HEK293 (cell line): ENCODE data around the gene MRPS27.

Experiments used
- IKZF3 ChIP-seq: fragments of 450-650 bp; IDR thresholded peaks from 2 replicates; pipeline ENCODE4 v1.5.0; 2018; ENCODE audit warnings: missing biosample characterization, mild to moderate bottlenecking, missing genetic modification characterization, moderate library complexity
- KLF8 ChIP-seq: fragments of 450-650 bp; formaldehyde crosslinking; IDR thresholded peaks from 2 replicates; pipeline ENCODE4 v1.5.1; 2016; ENCODE audit warnings: missing biosample characterization, missing genetic modification characterization
- ZBTB1 ChIP-seq: fragments of 450-650 bp; formaldehyde crosslinking; IDR thresholded peaks from 2 replicates; pipeline ENCODE4 v1.5.1; 2016; ENCODE audit warnings: missing biosample characterization, missing genetic modification characterization
- ZFP41 ChIP-seq: fragments of 450-650 bp; formaldehyde crosslinking; IDR thresholded peaks from 2 replicates; pipeline ENCODE4 v1.5.1; 2016; ENCODE audit warnings: missing biosample characterization, missing genetic modification characterization, borderline replicate concordance
- ZNF114 ChIP-seq: fragments of 450-650 bp; formaldehyde crosslinking; IDR thresholded peaks from 2 replicates; pipeline ENCODE4 v1.5.0; 2017; ENCODE audit warnings: missing biosample characterization, missing genetic modification characterization
- ZNF16 ChIP-seq: fragments of 450-650 bp; formaldehyde crosslinking; IDR thresholded peaks from 2 replicates; pipeline ENCODE4 v1.5.1; 2016; ENCODE audit warnings: low read depth, missing biosample characterization, missing genetic modification characterization
- ZNF248 ChIP-seq: fragments of 450-650 bp; formaldehyde crosslinking; IDR thresholded peaks from 2 replicates; pipeline ENCODE4 v1.5.1; 2017; ENCODE audit warnings: missing biosample characterization, missing genetic modification characterization
- ZNF416 ChIP-seq: fragments of 450-650 bp; formaldehyde crosslinking; IDR thresholded peaks from 2 replicates; pipeline ENCODE4 v1.5.1; 2016; ENCODE audit warnings: missing biosample characterization, missing genetic modification characterization
- ZNF501 ChIP-seq: fragments of 450-650 bp; formaldehyde crosslinking; IDR thresholded peaks from 2 replicates; pipeline ENCODE4 v1.5.1; 2016; ENCODE audit warnings: missing biosample characterization, missing genetic modification characterization
- ZNF610 ChIP-seq: fragments of 450-650 bp; formaldehyde crosslinking; IDR thresholded peaks from 2 replicates; pipeline ENCODE4 v1.5.1; 2016; ENCODE audit warnings: missing biosample characterization, missing genetic modification characterization, borderline replicate concordance
- TF ChIP-seq, protein P1 (sequence below): fragments of 450-650 bp; formaldehyde crosslinking; IDR thresholded peaks from 2 replicates; pipeline ENCODE4 v1.5.1; 2016; ENCODE audit warnings: missing biosample characterization, missing genetic modification characterization
- TF ChIP-seq, protein P2 (sequence below): fragments of 450-650 bp; formaldehyde crosslinking; optimal IDR thresholded peaks from 2 replicates; pipeline ENCODE3; 2016; ENCODE audit warnings: missing biosample characterization, mild to moderate bottlenecking, missing genetic modification characterization
- TF ChIP-seq, protein P3 (sequence below): IDR thresholded peaks from 2 replicates; pipeline ENCODE4 v1.6.1; 2011; ENCODE audit warnings: mild to moderate bottlenecking, low read depth, low read length, borderline replicate concordance

DNA sequence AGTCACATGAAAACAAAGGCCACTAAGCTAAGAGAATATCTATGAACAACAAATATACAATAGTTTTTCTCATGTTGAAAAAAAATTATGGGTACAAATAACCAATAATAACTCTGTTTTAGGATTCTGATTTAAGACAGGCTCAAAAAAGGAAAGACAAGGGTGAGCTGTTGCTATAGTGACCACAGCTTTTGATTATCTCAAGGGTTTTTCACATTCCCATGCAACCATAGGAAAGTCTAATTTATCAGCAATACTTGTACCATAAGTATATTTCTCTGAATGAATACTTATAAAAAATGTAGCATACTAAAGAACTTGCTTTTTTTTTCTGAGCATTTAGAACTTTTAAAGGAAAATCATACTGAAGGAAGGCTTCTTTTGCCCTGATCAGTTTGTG, 68.0 kb downstream of the MRPS27 start:
- TF ChIP-seq ZFP41 (tag by site-specific recombination) (no peak), ZNF610 (tag by site-specific recombination) (no peak), ZNF248 (tag by site-specific recombination) (no peak), ZNF416 (no peak), ZBTB1 (no peak), ZNF501 (tag by site-specific recombination) (no peak), ZNF114 (tag by site-specific recombination) (no peak), ZNF16 (tag by site-specific recombination) (no peak), KLF8 (tag by site-specific recombination) (no peak), IKZF3 (tag by site-specific recombination) (no peak)
- TF ChIP-seq, protein P1, sequence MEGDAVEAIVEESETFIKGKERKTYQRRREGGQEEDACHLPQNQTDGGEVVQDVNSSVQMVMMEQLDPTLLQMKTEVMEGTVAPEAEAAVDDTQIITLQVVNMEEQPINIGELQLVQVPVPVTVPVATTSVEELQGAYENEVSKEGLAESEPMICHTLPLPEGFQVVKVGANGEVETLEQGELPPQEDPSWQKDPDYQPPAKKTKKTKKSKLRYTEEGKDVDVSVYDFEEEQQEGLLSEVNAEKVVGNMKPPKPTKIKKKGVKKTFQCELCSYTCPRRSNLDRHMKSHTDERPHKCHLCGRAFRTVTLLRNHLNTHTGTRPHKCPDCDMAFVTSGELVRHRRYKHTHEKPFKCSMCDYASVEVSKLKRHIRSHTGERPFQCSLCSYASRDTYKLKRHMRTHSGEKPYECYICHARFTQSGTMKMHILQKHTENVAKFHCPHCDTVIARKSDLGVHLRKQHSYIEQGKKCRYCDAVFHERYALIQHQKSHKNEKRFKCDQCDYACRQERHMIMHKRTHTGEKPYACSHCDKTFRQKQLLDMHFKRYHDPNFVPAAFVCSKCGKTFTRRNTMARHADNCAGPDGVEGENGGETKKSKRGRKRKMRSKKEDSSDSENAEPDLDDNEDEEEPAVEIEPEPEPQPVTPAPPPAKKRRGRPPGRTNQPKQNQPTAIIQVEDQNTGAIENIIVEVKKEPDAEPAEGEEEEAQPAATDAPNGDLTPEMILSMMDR (tag by site-specific recombination) = no peak
- TF ChIP-seq, protein P2, sequence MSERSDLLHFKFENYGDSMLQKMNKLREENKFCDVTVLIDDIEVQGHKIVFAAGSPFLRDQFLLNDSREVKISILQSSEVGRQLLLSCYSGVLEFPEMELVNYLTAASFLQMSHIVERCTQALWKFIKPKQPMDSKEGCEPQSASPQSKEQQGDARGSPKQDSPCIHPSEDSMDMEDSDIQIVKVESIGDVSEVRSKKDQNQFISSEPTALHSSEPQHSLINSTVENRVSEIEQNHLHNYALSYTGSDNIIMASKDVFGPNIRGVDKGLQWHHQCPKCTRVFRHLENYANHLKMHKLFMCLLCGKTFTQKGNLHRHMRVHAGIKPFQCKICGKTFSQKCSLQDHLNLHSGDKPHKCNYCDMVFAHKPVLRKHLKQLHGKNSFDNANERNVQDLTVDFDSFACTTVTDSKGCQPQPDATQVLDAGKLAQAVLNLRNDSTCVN = no peak
- TF ChIP-seq, protein P3, sequence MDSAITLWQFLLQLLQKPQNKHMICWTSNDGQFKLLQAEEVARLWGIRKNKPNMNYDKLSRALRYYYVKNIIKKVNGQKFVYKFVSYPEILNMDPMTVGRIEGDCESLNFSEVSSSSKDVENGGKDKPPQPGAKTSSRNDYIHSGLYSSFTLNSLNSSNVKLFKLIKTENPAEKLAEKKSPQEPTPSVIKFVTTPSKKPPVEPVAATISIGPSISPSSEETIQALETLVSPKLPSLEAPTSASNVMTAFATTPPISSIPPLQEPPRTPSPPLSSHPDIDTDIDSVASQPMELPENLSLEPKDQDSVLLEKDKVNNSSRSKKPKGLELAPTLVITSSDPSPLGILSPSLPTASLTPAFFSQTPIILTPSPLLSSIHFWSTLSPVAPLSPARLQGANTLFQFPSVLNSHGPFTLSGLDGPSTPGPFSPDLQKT = no peak
